Muscle of back (tissue), 13 donors: ENCODE measurements around the gene FTMT. TPM values are rescaled to one million over a fixed set of nuclear protein-coding genes. Genes with fewer than 3 reads are reported as not detected.
"Not testable (repeated sequence)": the region's sequence is repeated elsewhere in the genome, so short reads cannot be mapped to it uniquely, and the experiment has no call there.

Source experiments
- DNase-seq, 3 donors: peaks; one replicate each; pipeline versions ENCODE4 v3.0.0 to v3.0.0-alpha.2; 2013
- long read RNA-seq, 9 donors: transcript quantifications; one replicate each; lab custom pipeline, GENCODE V29; 2026
- polyA plus RNA-seq, 10 donors: library from polyadenylated mRNA; unstranded; fragments of 120-200 nt; gene quantifications; one replicate each; pipeline ENCODE4 v1.2.1, GENCODE V29; 2013; ENCODE audit not compliant: insufficient read length in 10 of 10

The FTMT gene
- polyA plus RNA-seq: not detected
- long read RNA-seq, donor 1: 0 reads
- long read RNA-seq, donor 2: 0 reads
- long read RNA-seq, donor 3: 0 reads
- long read RNA-seq, donor 4: 0 reads
- long read RNA-seq, donor 5: 0 reads
- long read RNA-seq, donor 6: 0 reads
- long read RNA-seq, donor 7: 0 reads
- long read RNA-seq, donor 8: 0 reads
- long read RNA-seq, donor 9: 0 reads

DNA sequence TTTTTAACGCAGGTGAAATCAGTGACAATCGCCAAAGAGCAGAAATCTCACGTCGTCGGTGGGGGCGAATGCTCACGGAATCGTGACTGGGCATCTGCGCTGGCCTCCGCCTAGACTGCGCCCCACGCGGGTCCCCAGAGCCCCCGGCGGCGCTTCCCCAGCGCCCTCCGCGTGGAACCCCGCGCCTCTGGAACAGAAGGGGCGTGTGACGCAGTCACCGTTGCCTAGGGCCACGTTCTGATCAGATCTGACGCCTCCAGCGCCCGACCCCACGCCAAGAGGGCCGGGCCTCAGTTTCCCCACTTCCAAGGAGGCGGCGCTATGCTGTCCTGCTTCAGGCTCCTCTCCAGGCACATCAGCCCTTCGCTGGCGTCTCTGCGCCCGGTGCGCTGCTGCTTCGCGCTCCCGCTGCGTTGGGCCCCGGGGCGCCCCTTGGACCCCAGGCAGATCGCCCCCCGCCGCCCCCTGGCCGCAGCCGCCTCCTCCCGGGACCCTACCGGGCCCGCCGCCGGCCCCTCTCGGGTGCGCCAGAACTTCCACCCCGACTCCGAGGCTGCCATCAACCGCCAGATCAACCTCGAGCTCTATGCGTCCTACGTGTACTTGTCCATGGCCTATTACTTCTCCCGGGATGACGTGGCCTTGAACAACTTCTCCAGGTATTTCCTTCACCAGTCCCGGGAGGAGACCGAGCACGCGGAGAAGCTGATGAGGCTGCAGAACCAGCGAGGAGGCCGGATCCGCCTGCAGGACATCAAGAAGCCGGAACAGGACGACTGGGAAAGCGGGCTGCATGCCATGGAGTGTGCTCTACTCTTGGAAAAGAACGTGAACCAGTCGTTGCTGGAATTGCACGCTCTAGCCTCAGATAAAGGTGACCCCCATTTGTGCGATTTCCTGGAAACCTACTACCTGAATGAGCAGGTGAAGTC lies at the start of gene FTMT:
Gene FTMT (plus strand): TSS at position 240 of the 932 bp plus-strand sequence. CDS start 82 bp downstream, at position 322.
- DNase-seq: no peak

DNA sequence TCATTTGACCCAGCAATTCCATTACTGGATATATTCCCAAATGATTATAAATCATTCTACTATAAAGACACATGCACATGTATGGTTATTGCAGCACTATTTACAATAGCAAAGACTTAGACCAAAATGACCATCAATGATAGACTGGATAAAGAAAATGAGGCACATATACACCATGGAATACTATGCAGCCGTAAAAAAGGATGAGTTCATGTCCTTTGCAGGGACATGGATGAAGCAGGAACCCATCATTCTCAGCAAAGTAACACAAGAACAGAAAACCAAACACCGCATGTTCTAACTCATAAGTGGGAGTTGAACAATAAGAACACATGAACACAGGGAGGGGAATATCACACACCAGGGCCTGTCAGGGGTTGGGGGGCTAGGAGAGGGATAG lies 46.4 kb upstream of the FTMT start:
- not testable (repeated sequence) for DNase-seq

DNA sequence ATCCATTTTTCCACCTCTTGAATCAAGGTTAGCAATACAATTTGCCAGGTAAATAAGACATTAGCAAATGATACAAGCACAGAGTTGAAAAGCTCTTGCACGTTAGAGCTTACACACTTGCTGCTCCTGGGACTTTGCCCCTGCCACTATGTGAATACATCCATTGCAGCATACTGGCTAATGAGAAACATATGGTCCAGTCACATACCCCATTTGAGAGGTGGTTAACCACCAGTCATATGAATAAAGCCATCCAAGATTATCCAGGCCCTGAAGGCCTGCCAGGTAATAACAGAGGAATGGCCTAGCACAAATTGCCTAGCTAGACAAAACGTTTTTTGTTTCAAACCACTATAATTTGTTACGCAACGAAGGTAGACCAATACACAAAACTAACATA lies 45.8 kb upstream of the FTMT start:
- peak in 1 of 3 donors; percentile 3 for DNase-seq

DNA sequence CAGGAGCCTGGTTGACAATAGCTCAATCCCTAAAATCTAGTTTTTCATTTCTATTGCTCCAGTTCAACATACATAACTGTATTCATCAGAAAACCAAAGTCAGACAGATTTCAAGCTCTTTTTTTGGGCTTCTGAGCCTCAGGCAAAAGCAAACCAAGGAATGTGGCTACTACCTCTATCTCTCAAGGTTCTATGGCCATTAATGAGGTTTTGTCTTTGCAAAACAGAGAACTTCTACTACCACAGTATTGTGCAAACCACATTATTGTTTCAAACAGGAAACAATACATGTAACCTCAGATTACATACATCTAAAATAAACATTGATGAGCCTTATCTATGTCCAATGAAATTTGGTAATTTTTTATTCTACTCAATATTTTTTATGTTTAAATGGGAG lies 35.5 kb upstream of the FTMT start:
- no peak for DNase-seq

DNA sequence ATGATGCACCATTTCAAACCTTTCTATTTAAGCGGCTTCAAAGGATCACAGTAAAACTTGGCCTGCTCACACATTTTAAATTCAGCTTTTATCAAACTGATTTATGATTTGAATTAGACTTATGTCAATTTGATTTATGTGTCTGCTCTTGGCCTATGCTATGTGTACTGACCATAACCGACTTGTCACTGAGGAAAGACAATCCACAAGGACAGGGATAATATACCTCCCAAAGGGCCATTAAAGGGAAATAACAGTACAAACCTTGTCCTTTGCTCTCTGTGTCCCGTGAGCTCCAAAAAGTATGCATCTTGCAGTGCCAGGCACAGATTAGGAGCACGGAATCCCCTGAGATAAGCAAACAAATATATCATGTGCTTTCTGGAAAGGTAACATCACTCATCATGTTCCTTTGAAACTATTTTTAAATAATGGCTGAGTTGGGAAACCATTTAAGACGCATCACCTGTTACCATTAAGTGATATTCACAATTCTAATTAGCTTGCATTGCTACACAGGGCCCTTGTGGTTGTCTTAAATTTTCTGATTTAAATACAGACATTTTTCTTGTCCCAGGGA lies 31.9 kb upstream of the FTMT start:
- DNase-seq: peak in 1 of 3 donors; percentile 1

DNA sequence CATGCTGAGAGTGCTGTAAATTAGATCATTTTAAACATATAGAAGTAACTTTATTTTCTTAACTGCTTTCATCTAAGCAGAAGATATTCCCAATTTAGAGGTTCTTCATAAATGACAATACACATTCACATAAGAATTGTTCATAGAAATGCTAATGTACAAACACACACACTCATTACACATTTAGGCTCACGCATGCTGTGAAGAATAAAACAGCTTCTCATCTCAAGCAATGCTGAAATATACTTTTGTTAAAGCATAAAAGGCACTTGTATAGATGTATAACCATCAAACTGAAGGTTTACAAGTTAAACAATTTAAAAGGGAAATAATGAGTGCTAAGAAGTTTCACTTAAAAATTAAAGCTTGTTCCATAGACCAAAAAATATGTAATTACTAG lies 18.1 kb upstream of the FTMT start:
- DNase-seq: no peak

DNA sequence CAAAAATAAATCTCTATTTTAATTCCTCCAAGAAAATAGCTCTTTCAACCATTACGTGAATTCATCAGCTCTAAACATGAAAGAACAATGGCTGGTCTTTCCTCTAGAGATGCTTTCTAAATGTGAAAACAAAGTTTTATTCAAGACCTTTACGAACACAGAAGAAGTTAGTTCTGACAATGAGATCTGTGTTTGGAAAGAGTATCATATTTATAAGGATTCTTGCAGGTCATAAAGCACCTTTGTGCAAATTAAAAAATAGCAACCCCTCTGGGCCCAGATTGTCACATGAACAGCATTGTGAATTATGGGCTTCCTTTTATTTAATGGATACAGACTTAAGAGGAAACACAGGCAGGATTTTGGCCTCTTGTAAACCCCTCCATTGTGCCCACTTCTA lies 17.7 kb upstream of the FTMT start:
- no peak for DNase-seq

DNA sequence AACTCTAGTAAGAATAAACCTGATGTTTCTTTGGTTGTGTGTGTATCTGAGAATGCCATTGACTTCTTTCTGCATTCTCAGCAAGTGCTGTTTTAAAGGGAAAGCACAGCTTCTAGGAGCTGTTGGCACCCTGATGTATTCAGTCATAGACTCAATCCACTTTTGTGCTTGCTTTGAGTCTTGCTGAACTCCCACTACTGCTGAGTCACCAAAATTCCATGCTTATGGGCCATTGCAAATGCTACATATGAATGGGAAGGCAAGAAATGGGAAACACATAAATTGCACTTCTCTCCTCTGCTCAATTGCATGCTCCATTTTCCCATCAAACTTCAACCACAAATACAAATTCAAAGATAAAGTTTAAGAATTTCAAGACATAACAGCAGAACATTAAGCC lies 9.8 kb upstream of the FTMT start:
- no peak for DNase-seq

DNA sequence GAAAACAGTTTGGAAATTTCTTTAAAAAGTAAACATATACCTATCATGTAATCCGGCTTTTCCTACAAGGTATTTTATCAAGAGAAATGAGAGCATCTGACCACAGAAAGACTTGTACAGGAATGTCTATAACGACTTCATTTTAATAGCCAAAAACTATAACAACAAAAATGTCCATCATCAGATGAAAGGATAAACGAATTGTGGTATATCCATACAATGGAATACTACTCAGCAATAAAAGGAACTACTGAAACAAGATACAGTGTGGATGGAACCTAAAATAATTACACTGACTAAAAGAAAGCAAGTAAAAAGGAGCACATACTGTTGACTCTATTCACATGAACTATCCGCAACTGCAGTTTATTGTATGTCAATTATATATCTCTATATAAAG lies 1.4 kb upstream of the FTMT start:
- DNase-seq: no peak

DNA sequence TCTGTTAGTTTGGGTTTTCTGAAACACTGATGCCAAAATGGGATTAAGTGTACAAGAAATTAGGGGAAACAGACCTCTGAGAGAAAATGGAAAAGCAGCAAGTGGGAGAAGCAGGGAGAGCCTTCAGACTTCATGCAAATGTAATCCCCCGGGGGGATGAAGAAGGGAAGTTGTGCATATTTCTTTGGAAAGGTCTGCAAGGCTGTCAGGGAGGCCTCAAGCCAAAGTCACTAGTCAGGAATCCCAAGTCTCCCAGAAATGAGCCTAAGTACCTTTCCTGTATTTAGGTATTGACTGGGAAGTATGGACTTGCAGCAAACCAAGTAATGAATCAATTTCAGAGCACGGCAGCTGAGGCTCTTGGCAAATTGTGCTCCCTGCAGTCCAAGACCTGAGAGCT lies 2.2 kb downstream of the FTMT start:
- no peak for DNase-seq

DNA sequence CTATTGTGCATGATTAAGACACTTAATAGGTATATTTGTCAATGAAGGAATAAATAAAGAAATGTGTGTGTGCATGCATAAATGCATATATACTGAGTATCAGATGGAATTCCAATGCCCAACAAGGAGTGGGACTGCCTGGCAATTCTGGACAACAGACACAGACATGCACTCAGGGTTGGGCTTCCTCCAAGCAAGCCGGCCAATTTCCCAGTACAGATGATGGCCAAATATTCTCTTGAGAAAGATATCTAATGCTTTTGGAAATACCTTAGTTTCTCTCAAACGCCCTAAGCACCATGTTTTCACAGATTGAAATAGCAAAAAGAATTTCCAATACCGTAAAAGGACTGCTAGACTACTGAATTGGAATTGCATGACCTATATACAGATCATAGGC lies 11.1 kb downstream of the FTMT start:
- peak in 2 of 3 donors; percentile 30 to 44 for DNase-seq

DNA sequence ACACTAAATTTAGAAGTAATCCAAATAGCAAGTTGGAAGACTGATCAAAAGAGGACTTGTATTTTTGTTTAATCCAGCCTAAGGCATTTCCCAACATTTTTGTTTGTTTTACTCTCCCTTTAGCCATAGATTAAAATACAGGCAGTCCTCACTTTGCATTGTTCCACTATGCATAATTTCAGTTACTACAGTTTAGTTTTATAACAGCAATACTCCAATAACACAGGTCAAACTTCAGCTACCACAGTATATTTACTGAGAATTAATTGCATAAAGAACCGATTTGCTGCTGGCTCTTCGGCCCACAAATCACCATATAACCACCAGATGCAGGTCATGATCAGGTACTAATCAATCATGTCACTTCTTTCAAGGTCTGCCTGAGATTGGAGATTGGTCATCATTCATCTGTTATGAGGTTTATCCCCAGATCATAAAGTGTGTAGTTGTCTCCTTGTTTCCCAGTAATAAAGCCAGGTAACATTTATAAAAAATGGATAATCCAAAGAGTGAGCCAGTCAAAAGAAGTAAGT lies 12.1 kb downstream of the FTMT start:
- DNase-seq: no peak

DNA sequence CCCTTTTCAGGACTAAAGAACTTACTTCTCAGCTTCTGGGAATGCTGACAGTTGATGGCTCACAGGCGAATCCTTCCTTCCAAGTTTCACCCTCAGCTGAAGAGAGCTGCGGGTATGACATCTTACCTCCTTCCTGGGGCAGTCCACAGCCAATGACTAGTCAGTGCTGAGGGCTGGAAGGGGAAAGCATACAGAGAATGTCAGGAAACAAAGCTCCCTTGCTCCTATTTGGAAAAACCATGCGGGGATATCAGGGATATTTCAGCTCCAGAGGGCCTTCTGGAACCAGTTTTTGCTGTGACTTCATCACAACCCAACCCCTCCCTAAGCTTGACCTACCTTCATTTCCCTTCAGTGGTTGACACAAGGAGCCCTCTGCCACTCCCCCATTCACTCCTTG lies 15.7 kb downstream of the FTMT start:
- no peak for DNase-seq

DNA sequence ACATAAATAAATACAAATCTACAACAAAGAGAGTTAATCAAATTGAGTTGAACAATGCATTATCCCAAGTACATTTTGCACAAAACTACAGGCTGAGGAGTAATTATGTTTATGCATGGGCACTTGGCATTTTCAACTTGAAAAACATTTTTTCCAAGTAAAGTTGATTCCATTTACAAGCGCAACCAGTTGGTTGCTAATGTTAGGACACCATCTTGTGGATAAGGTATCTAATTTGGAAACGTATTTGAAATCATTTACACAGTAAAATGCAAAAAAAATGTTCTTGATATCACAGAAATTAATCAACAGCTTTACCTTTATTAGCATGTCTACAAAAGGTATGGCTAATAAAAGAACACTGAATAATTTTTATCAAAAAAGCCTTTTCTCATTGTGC lies 18.8 kb downstream of the FTMT start:
- peak in 2 of 3 donors; percentile 14 to 34 for DNase-seq

DNA sequence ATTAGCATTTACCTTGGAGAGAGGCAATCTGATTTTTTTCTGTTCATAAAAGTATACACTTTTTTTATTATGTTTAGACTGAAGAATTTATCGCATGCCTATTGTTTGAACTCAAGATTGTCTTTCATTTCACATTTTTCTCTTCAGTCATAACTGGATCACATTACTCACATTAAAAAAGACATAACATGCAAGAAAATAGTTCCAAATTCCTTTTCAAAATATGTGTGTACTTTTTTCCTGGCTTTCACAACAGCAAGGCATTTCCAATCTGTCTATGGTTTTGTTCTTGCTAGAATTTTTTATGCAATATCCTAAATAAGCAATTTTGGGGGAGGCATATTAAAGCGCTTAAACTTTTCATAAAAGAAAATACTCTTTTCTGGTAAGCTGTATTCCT lies 21.2 kb downstream of the FTMT start:
- DNase-seq: peak; percentile 6 to 34 (median 8)

DNA sequence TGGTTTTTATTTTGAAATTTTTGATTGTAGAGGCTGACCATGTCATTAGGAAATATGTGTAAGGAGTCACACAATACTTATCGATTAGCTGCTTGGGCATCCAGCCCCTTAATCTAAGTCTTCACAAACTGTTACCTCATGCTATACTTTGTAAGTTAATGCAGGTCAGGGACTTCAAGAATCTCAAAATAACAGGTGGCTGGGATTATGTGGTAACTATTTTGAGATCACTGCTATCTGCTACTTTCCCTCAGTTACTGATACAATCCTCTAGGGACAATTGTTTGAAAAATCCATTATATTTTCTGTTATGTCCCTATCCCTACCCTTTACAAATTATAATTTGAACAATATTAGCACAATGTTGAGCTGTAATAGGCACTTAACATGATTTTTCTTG lies 21.7 kb downstream of the FTMT start:
- peak in 1 of 3 donors; percentile 7 for DNase-seq

DNA sequence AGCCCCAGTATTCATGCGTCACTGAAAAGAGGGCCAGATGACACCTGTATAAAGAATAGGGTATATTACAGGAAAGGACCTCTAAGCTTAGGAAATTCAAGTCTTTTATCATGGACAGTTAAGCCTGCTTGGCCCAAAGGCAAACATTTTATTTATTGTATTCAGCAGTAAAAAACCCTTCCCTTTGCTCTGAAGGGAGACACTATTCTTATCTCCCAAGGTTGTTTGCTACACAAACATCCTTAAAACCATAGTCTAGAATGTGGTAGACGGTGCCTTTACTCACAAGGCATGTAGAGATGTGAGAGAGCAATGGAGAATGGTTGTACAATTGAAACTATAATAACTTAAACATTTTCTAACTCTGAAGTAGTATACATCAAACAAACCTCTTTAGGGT lies 33.9 kb downstream of the FTMT start:
- no peak for DNase-seq

DNA sequence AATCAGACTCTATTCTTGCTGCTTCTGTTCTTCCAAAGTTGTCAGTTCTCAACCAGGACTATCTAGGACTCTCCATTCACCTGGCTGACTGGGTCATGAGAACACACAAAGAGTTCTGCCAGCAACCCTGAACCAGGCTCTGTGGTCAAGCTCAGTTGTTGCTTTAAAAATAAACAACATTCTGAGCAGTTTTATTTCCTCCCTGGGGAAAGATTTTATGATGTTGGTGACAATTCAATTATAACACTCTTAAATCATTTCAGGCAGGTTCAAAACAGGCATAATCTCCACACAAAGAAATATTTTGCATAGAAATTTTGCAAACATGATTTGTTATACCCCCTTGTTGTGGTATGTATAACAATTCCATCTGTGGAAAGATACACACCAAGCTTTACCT lies 36.0 kb downstream of the FTMT start:
- no peak for DNase-seq

DNA sequence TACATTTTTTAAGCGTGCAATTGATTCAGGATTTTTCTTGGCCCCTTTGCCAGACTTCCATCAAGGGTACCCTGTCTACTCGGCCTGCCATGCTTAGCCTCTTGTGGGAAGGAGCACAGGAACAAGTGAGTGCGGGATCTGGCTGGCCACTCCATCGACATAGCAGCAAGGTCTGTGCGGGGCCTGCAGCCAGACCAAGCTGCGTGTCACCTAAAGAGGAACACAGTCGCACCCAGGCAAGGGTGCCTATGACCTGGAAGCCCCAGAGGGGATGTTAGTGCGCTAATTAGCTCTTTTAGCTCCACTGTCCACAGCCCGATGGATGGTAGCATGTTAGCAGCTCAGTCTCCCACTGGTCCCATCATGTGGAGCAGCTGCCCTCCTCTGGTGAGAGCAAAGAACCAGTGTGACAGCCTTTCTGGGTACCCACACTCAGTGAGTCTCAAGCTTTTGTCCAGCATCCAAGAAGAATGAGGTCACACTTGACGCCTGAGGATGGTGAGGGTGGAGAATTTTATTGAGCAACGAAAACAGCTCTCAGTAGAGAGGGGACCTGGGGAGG lies 38.7 kb downstream of the FTMT start:
- DNase-seq: no peak

DNA sequence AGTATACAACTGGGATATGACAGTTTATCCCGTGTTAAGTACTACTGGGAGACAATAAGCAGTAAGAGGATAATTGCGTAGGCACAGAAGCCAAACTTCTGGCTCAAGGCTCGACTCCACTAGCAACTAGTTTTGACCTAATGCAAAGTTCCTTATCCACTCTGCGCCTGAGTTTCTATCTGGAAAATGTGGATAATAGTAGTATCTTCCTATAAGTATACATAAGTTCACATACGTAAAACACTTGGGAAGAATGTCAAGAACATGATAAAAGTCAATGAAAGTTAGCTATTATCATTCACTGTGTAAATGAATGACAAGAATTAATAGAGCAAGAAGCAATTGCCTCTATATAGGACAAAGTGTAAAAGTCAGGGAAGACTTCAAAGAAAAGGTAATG lies 45.7 kb downstream of the FTMT start:
- no peak for DNase-seq

DNA sequence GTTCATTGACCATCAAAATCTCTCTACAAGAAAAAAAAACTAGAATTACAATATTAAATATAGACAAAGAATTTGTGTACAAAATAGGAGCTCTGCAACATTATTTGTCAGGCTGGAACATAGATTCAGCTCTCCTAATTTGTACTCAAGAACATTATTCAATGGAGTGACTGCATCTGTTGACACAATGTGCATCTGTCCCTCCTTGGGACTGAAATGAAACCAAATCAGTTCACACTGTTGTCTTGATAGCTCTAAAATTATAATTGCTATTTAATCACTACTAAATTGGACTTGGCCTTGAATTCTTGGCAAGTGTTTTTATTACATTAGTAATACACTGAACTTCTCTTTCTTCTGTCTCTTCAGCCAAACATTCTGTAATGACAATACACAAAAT lies 47.7 kb downstream of the FTMT start:
- DNase-seq: no peak
